Upper lobe of left lung (tissue), 6 donors: ENCODE measurements around the gene TBCK. TPM values are rescaled to one million over a fixed set of nuclear protein-coding genes. Genes with fewer than 3 reads are reported as not detected.

Experiments used
- ATAC-seq, 2 donors: fragments of 200-7000 bp; cut with Tn5 transposase; one replicate each; pipeline ENCODE4 v1.9.1; 2022; ENCODE audit warnings: mild to moderate bottlenecking in 2 of 2, moderate library complexity in 2 of 2; ENCODE audit not compliant: low FRiP score in 2 of 2
- DNase-seq, 2 donors: peaks; one replicate each; pipeline ENCODE4 v3.0.0-alpha.2; 2019 to 2020
- H3K27ac ChIP-seq, 4 donors: fragments of 200-600 bp; sonication (generic); one replicate each; pipeline ENCODE4 v1.5.1; 2016 to 2019
- H3K27me3 ChIP-seq, 4 donors: fragments of 200-600 bp; sonication (generic); one replicate each; pipeline ENCODE4 v1.5.1; 2017 to 2019
- H3K36me3 ChIP-seq, 4 donors: fragments of 200-600 bp; sonication (generic); one replicate each; pipeline ENCODE4 v1.5.1; 2016 to 2019
- H3K4me1 ChIP-seq, 4 donors: fragments of 200-600 bp; sonication (generic); one replicate each; pipeline ENCODE4 v1.5.1; 2018 to 2019
- H3K4me3 ChIP-seq, 4 donors: fragments of 200-600 bp; sonication (generic); one replicate each; pipeline ENCODE4 v1.5.1; 2017 to 2019; ENCODE audit warnings: mild to moderate bottlenecking in 2 of 4, moderate library complexity in 1 of 4
- H3K9me3 ChIP-seq, 4 donors: fragments of 200-600 bp; sonication (generic); one replicate each; pipeline ENCODE4 v1.5.1; 2018 to 2019
- CTCF ChIP-seq, 6 experiments: fragments of 450-650 bp in 4 of 6; fragments of 200-600 bp in 2 of 6; sonication (generic) in 2 of 6; IDR thresholded peaks; one replicate each; pipeline ENCODE4 v1.5.1; 2016 to 2019; ENCODE audit warnings: antibody characterized with exemption in 6 of 6
- EP300 ChIP-seq, 4 donors: sonication (generic); formaldehyde crosslinking; IDR thresholded peaks; one replicate each; pipeline ENCODE4 v1.5.1; 2017; ENCODE audit warnings: antibody characterized with exemption in 4 of 4, control low read depth in 2 of 4
- POLR2A ChIP-seq, 4 donors: fragments of 450-650 bp; IDR thresholded peaks; one replicate each; pipeline ENCODE4 v1.5.1; 2016 to 2017; ENCODE audit warnings: antibody characterized with exemption in 4 of 4, mild to moderate bottlenecking in 2 of 4
- POLR2AphosphoS5 ChIP-seq, 2 donors: sonication (generic); formaldehyde crosslinking; IDR thresholded peaks; one replicate each; pipeline ENCODE4 v1.5.1; 2017; ENCODE audit warnings: antibody characterized with exemption in 2 of 2
- WGBS, 2 donors: methylation state at CpG; one replicate each; pipeline ENCODE4 v1.1.5; 2017 to 2018; 5-methylcytosine and 5-hydroxymethylcytosine counted together
- total RNA-seq, 6 donors: library from RNA; depleted of rRNA in 4 of 6; stranded (reverse); fragments of >200 nt in 4 of 6; gene quantifications; one replicate each; pipeline versions ENCODE4 v1.1.0 to v1.2.1, GENCODE V29; 2016 to 2021
- donor health status: DM: no; HTN: no; CAD: no; lungs with moderate emphysema.
- donor health status: DM: no; HTN: yes; CAD: no; lungs with severe emphysema.

TBCK gene
- total RNA-seq, 6 donors from 2014 or later, result 24.8 to 54.5 (median 32.3) TPM

GRCh38 chr4:106162278-106162677 is 153.7 kb downstream of the TBCK start:
- no peak overlapping the region for H3K27ac ChIP-seq
- TF ChIP-seq CTCF (IDR thresholded peaks at IDR 0.05) (no peak), EP300 (IDR thresholded peaks at IDR 0.05) (no peak), POLR2AphosphoS5 (IDR thresholded peaks at IDR 0.05) (no peak), POLR2A (IDR thresholded peaks at IDR 0.05) (no peak)
- WGBS, 2 donors, result 94 to 100% methylated on average over 2 to 3 of the region's 3 CpGs
- no peaks in the 10 kb centered on the region for H3K9me3 ChIP-seq
- H3K27me3 ChIP-seq, result no peaks in the 10 kb centered on the region
- H3K4me1 ChIP-seq, result no peaks in the 10 kb centered on the region
- H3K36me3 ChIP-seq, result peaks cover 0 to 17% (median 6%) of the 10 kb centered on the region in 4 donors
- no peak overlapping the region for H3K4me3 ChIP-seq
- no peak for DNase-seq
- ATAC-seq, result no peak

GRCh38 chr4:106160560-106160959 is 155.4 kb downstream of the TBCK start:
- H3K9me3 ChIP-seq, result no peaks in the 10 kb centered on the region
- DNase-seq, result no peak
- ATAC-seq, result peak in 1 of 2 donors; percentile 50

GRCh38 chr4:106149911-106150310 is 166.1 kb downstream of the TBCK start:
- no peak for DNase-seq
- H3K4me1 ChIP-seq, result no peaks in the 10 kb centered on the region
- TF ChIP-seq POLR2A (IDR thresholded peaks at IDR 0.05), result no peak
- TF ChIP-seq POLR2AphosphoS5 (IDR thresholded peaks at IDR 0.05), result no peak
- TF ChIP-seq EP300 (IDR thresholded peaks at IDR 0.05), result no peak
- no peak for TF ChIP-seq CTCF (IDR thresholded peaks at IDR 0.05)
- H3K36me3 ChIP-seq, result no peaks in the 10 kb centered on the region
- H3K4me3 ChIP-seq, result no peak overlapping the region
- ATAC-seq, result no peak
- peaks cover 0 to 15% (median 3%) of the 10 kb centered on the region in 4 donors for H3K9me3 ChIP-seq
- WGBS, 2 donors, result 91 to 95% methylated on average over 2 of the region's 2 CpGs
- no peak overlapping the region for H3K27ac ChIP-seq
- no peaks in the 10 kb centered on the region for H3K27me3 ChIP-seq

More at GRCh38 chr4:106160560-106160959, 155.4 kb downstream of the TBCK start:
- Histone ChIP-seq H3K4me3 (no peak overlapping the region), H3K36me3 (peaks cover 0 to 22% (median 8%) of the 10 kb centered on the region in 4 donors), H3K4me1 (no peaks in the 10 kb centered on the region), H3K27me3 (no peaks in the 10 kb centered on the region), H3K27ac (no peak overlapping the region)
- 70 to 75% methylated on average over 2 of the region's 2 CpGs for WGBS, 2 donors
- TF ChIP-seq CTCF (IDR thresholded peaks at IDR 0.05) (no peak), POLR2A (IDR thresholded peaks at IDR 0.05) (no peak)

- no peak overlapping the region for H3K4me3 ChIP-seq
- H3K27me3 ChIP-seq, result no peaks in the 10 kb centered on the region
- no peak overlapping the region for H3K27ac ChIP-seq
- DNase-seq, result no peak
- peaks cover 0 to 15% (median 3%) of the 10 kb centered on the region in 4 donors for H3K9me3 ChIP-seq
- WGBS, 2 donors, result 95 to 100% methylated on average over 1 of the region's 1 CpG
- no peaks in the 10 kb centered on the region for H3K4me1 ChIP-seq
- no peaks in the 10 kb centered on the region for H3K36me3 ChIP-seq
- TF ChIP-seq POLR2A (IDR thresholded peaks at IDR 0.05) (no peak), EP300 (IDR thresholded peaks at IDR 0.05) (no peak), POLR2AphosphoS5 (IDR thresholded peaks at IDR 0.05) (no peak), CTCF (IDR thresholded peaks at IDR 0.05) (no peak)
- no peak for ATAC-seq
Measured at GRCh38 chr4:106149026-106149425, 167.0 kb downstream of the TBCK start.

- ATAC-seq (no peak), DNase-seq (no peak)
- peaks cover 0 to 7% (median under 1%) of the 10 kb centered on the region in 4 donors for H3K9me3 ChIP-seq
- H3K4me1 ChIP-seq, result no peaks in the 10 kb centered on the region
- TF ChIP-seq POLR2AphosphoS5 (IDR thresholded peaks at IDR 0.05) (no peak), POLR2A (IDR thresholded peaks at IDR 0.05) (no peak), EP300 (IDR thresholded peaks at IDR 0.05) (no peak), CTCF (IDR thresholded peaks at IDR 0.05) (no peak)
- H3K27ac ChIP-seq, result no peak overlapping the region
- no peak overlapping the region for H3K4me3 ChIP-seq
- no peaks in the 10 kb centered on the region for H3K36me3 ChIP-seq
- 81 to 82% methylated on average over 3 of the region's 3 CpGs for WGBS, 2 donors
- H3K27me3 ChIP-seq, result no peaks in the 10 kb centered on the region
Measured at GRCh38 chr4:106142616-106143127, 173.3 kb downstream of the TBCK start.
